Neural cell (in vitro differentiated cells): ENCODE data around the gene GSDME. TPM values are rescaled to one million over a fixed set of nuclear protein-coding genes. Genes with fewer than 3 reads are reported as not detected.

ENCODE experiments used
- H2AFZ ChIP-seq: fragments of 200-600, 300-800 bp; sonication (generic), shearing (Covaris generic); 2 replicates; pipeline ENCODE4 v1.6.0; 2014; ENCODE audit warnings: low read depth, mild to moderate bottlenecking, antibody characterized with exemption, low read length, moderate library complexity
- H3F3A ChIP-seq: fragments of 200-600 bp; shearing (Covaris generic); 2 replicates; pipeline ENCODE4 v1.6.1; 2016; ENCODE audit warnings: mild to moderate bottlenecking, moderate library complexity, mixed read lengths, antibody characterized with exemption, low read length; ENCODE audit not compliant: insufficient read depth, poor library complexity, severe bottlenecking
- H3K27ac ChIP-seq: fragments of 200-600, 300-800 bp; sonication (generic), shearing (Covaris generic); 2 replicates; pipeline ENCODE4 v1.5.1; 2014; ENCODE audit warnings: mild to moderate bottlenecking, low read length, moderate library complexity
- H3K27me3 ChIP-seq: fragments of 300-800, 200-600 bp; sonication (generic), shearing (Covaris generic); 2 replicates; pipeline ENCODE4 v1.6.0; 2014; ENCODE audit warnings: mild to moderate bottlenecking, low read depth, low read length, moderate library complexity; ENCODE audit not compliant: insufficient read depth
- H3K36me3 ChIP-seq: fragments of 300-800, 200-600 bp; sonication (generic), shearing (Covaris generic); 2 replicates; pipeline ENCODE4 v1.5.1; 2014; ENCODE audit warnings: mild to moderate bottlenecking, antibody characterized with exemption, low read length, moderate library complexity; ENCODE audit not compliant: insufficient read depth
- H3K4me2 ChIP-seq: fragments of 300-800, 200-600 bp; sonication (generic), shearing (Covaris generic); 2 replicates; pipeline ENCODE4 v1.6.0; 2014; ENCODE audit warnings: mild to moderate bottlenecking, low read length
- H3K4me3 ChIP-seq: fragments of 300-800, 200-600 bp; sonication (generic), shearing (Covaris generic); 2 replicates; pipeline ENCODE4 v1.5.1; 2014; ENCODE audit warnings: mild to moderate bottlenecking, low read length, moderate library complexity
- H3K79me2 ChIP-seq: fragments of 200-600 bp; shearing (Covaris generic); replicated peaks from 2 replicates; pipeline ENCODE4 v1.6.0; 2014; ENCODE audit warnings: mild to moderate bottlenecking, low read length, moderate library complexity; ENCODE audit not compliant: insufficient read depth
- H3K9ac ChIP-seq: fragments of 300-800, 200-600 bp; sonication (generic), shearing (Covaris generic); 2 replicates; pipeline ENCODE4 v1.6.1; 2016; ENCODE audit warnings: mild to moderate bottlenecking, low read length, mixed read lengths
- H3K9me2 ChIP-seq: fragments of 200-600 bp; shearing (Covaris generic); 2 replicates; pipeline ENCODE4 v1.6.1; 2016; ENCODE audit warnings: mild to moderate bottlenecking, low read length, mixed read lengths; ENCODE audit not compliant: insufficient read depth
- H3K9me3 ChIP-seq: fragments of 200-600, 300-800 bp; sonication (generic), shearing (Covaris generic); 2 replicates; pipeline ENCODE4 v1.6.1; 2016; ENCODE audit warnings: mild to moderate bottlenecking, mixed run types, low read length, moderate library complexity, mixed read lengths
- H4K20me1 ChIP-seq: fragments of 200-600 bp; shearing (Covaris generic); 2 replicates; pipeline ENCODE4 v1.6.1; 2016; ENCODE audit warnings: mild to moderate bottlenecking, mixed run types; ENCODE audit not compliant: insufficient read depth
- CTCF ChIP-seq: fragments of 450-650 bp; IDR thresholded peaks from 2 replicates; pipeline ENCODE4 v1.5.1; 2014; ENCODE audit warnings: antibody characterized with exemption, mild to moderate bottlenecking, moderate library complexity; ENCODE audit not compliant: poor library complexity, severe bottlenecking
- EP300 ChIP-seq: fragments of 450-650 bp; conservative IDR thresholded peaks from 2 replicates; pipeline ENCODE4 v1.6.1; 2014; ENCODE audit warnings: antibody characterized with exemption, mild to moderate bottlenecking, moderate library complexity; ENCODE audit not compliant: poor library complexity, severe bottlenecking
- EZH2 ChIP-seq: fragments of 200-600, 300-800 bp; shearing (Covaris generic), sonication (generic); IDR thresholded peaks from 2 replicates; pipeline ENCODE4 v1.6.1; 2014; ENCODE audit warnings: antibody characterized with exemption, low read length, borderline replicate concordance, mild to moderate bottlenecking; ENCODE audit not compliant: insufficient read depth, poor library complexity, severe bottlenecking
- MXI1 ChIP-seq: fragments of 450-650 bp; conservative IDR thresholded peaks from 2 replicates; pipeline ENCODE4 v1.6.1; 2014; ENCODE audit warnings: antibody characterized with exemption, mild to moderate bottlenecking; ENCODE audit not compliant: poor library complexity, severe bottlenecking
- POLR2AphosphoS5 ChIP-seq: IDR thresholded peaks from 2 replicates; pipeline ENCODE4 v1.6.1; 2012
- RAD21 ChIP-seq: fragments of 450-650 bp; conservative IDR thresholded peaks from 2 replicates; pipeline ENCODE4 v1.6.1; 2014; ENCODE audit warnings: antibody characterized with exemption, mild to moderate bottlenecking, moderate library complexity
- SMC3 ChIP-seq: fragments of 450-650 bp; conservative IDR thresholded peaks from 2 replicates; pipeline ENCODE4 v1.6.1; 2014; ENCODE audit warnings: antibody characterized with exemption, mild to moderate bottlenecking, moderate library complexity; ENCODE audit not compliant: poor library complexity
- TAF1 ChIP-seq: IDR thresholded peaks from 2 replicates; pipeline ENCODE4 v1.6.1; 2012; ENCODE audit warnings: low read depth
- polyA plus RNA-seq: library from polyadenylated mRNA; depleted of rRNA; stranded (reverse); fragments of >200 nt; gene quantifications from 2 replicates; pipeline ENCODE4 v1.2.3, GENCODE V29; 2014
- TF ChIP-seq, protein P1 (sequence below): IDR thresholded peaks from 2 replicates; pipeline ENCODE4 v1.6.1; 2012; ENCODE audit warnings: borderline replicate concordance

Gene GSDME
- polyA plus RNA-seq, 1 donor from 2014 or later = 42.9 TPM

GRCh38 chr7:24786941-24787340 lies 29.7 kb upstream of the GSDME start:
- no peak for TF ChIP-seq SMC3
- TF ChIP-seq EP300 = no peak
- no peak for TF ChIP-seq EZH2
- no peak for TF ChIP-seq MXI1
- no peak for TF ChIP-seq CTCF
- TF ChIP-seq TAF1 = no peak
- no peak for TF ChIP-seq RAD21
- no peak for TF ChIP-seq POLR2AphosphoS5
- TF ChIP-seq, protein P1, sequence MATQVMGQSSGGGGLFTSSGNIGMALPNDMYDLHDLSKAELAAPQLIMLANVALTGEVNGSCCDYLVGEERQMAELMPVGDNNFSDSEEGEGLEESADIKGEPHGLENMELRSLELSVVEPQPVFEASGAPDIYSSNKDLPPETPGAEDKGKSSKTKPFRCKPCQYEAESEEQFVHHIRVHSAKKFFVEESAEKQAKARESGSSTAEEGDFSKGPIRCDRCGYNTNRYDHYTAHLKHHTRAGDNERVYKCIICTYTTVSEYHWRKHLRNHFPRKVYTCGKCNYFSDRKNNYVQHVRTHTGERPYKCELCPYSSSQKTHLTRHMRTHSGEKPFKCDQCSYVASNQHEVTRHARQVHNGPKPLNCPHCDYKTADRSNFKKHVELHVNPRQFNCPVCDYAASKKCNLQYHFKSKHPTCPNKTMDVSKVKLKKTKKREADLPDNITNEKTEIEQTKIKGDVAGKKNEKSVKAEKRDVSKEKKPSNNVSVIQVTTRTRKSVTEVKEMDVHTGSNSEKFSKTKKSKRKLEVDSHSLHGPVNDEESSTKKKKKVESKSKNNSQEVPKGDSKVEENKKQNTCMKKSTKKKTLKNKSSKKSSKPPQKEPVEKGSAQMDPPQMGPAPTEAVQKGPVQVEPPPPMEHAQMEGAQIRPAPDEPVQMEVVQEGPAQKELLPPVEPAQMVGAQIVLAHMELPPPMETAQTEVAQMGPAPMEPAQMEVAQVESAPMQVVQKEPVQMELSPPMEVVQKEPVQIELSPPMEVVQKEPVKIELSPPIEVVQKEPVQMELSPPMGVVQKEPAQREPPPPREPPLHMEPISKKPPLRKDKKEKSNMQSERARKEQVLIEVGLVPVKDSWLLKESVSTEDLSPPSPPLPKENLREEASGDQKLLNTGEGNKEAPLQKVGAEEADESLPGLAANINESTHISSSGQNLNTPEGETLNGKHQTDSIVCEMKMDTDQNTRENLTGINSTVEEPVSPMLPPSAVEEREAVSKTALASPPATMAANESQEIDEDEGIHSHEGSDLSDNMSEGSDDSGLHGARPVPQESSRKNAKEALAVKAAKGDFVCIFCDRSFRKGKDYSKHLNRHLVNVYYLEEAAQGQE = no peak
- H3K4me3 ChIP-seq = no peak overlapping the region
- H3K9me3 ChIP-seq = no peaks in the 10 kb centered on the region
- no peaks in the 10 kb centered on the region for H3K79me2 ChIP-seq
- no peaks in the 10 kb centered on the region for H3K36me3 ChIP-seq
- H3F3A ChIP-seq = no peaks in the 10 kb centered on the region
- no peak overlapping the region for H3K9ac ChIP-seq
- no peak overlapping the region for H2AFZ ChIP-seq
- H3K27ac ChIP-seq = no peak overlapping the region
- no peaks in the 10 kb centered on the region for H3K9me2 ChIP-seq
- H4K20me1 ChIP-seq = no peaks in the 10 kb centered on the region
- H3K27me3 ChIP-seq = no peaks in the 10 kb centered on the region
- H3K4me2 ChIP-seq = no peak overlapping the region

DNA sequence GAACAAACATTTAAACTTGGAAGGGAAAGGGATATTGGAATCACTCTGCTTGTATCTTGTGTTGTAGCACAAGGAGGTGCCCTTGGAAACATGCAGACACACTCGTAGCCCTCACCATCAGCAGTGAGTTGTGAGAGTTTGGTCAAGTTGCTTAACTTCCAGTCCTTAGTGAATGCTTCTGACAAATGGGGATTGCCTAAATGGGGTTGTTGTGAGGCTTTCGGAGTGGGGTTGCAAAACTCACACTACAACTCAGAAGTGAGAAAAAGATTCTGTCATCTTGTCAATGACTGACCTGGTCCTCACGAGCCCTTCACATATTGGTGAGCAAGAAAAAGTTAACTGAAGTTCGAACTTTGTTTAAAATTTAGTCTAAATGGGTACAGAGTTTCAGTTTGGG lies 29.0 kb upstream of the GSDME start:
- Histone ChIP-seq H3K79me2 (no peaks in the 10 kb centered on the region), H3K4me2 (no peak overlapping the region), H3F3A (no peaks in the 10 kb centered on the region), H3K9me3 (no peaks in the 10 kb centered on the region), H3K9ac (no peak overlapping the region), H3K27ac (no peak overlapping the region), H3K27me3 (no peaks in the 10 kb centered on the region), H3K9me2 (no peaks in the 10 kb centered on the region), H2AFZ (no peak overlapping the region), H4K20me1 (no peaks in the 10 kb centered on the region), H3K36me3 (no peaks in the 10 kb centered on the region), H3K4me3 (no peak overlapping the region)
- TF ChIP-seq CTCF (no peak), POLR2AphosphoS5 (no peak), TAF1 (no peak), MXI1 (no peak), RAD21 (no peak), EZH2 (no peak), SMC3 (no peak), EP300 (no peak)
- TF ChIP-seq, protein P1 = no peak
